CD14-positive monocyte (primary cell): Measurements from ENCODE around the gene KRTAP5-3. TPM values are rescaled to one million over a fixed set of nuclear protein-coding genes. Genes with fewer than 3 reads are reported as not detected.
A peak's percentile ranks its signal among the peaks of the same experiment; 100 is the strongest.

ENCODE experiments used
- DNase-seq, 3 donors: peaks; one replicate each; pipeline ENCODE4 v3.0.0-alpha.2; 2011 to 2022
- H2AFZ ChIP-seq: 2 replicates; pipeline ENCODE4 v1.6.0; 2012; ENCODE audit warnings: mild to moderate bottlenecking, low read depth, low read length, inconsistent platforms; ENCODE audit not compliant: insufficient read depth, poor library complexity, severe bottlenecking
- H3K27ac ChIP-seq, 2 donors: 1 replicate in 1 of 2; 2 replicates in 1 of 2; pipeline ENCODE4 v1.5.1; 2012 to 2013; ENCODE audit warnings: low read length in 2 of 2, control low read depth in 1 of 2, inconsistent platforms in 1 of 2, low read depth in 1 of 2, mild to moderate bottlenecking in 1 of 2
- H3K27me3 ChIP-seq, 2 donors: one replicate each; pipeline versions ENCODE4 v1.6.0 to v1.6.1; 2011 to 2013; ENCODE audit warnings: low read length in 2 of 2; ENCODE audit not compliant: control insufficient read depth in 2 of 2, insufficient read depth in 2 of 2
- H3K36me3 ChIP-seq, 2 donors: replicated peaks in 1 of 2; 1 replicate in 1 of 2; 2 replicates in 1 of 2; pipeline versions ENCODE4 v1.5.1 to v1.6.1; 2012 to 2013; ENCODE audit warnings: low read length in 2 of 2, control low read depth in 1 of 2, inconsistent platforms in 1 of 2, mild to moderate bottlenecking in 1 of 2; ENCODE audit not compliant: insufficient read depth in 2 of 2, control insufficient read depth in 1 of 2
- H3K4me1 ChIP-seq, 2 donors: 1 replicate in 1 of 2; 2 replicates in 1 of 2; pipeline versions ENCODE4 v1.5.1 to v1.6.1; 2012 to 2013; ENCODE audit warnings: low read length in 2 of 2, control low read depth in 1 of 2, inconsistent platforms in 1 of 2, mild to moderate bottlenecking in 1 of 2, moderate library complexity in 1 of 2; ENCODE audit not compliant: insufficient read depth in 2 of 2, control insufficient read depth in 1 of 2
- H3K4me2 ChIP-seq: replicated peaks from 2 replicates; pipeline ENCODE3; 2012; ENCODE audit warnings: low read length, moderate library complexity, mild to moderate bottlenecking; ENCODE audit not compliant: poor library complexity, severe bottlenecking; ENCODE audit errors: extremely low read depth
- H3K4me3 ChIP-seq, 3 experiments: fragments of 200-600 bp in 1 of 3; sonication (generic) in 1 of 3; replicated peaks in 1 of 3; 1 replicate in 2 of 3; 2 replicates in 1 of 3; pipeline ENCODE4 v1.5.1; 2011 to 2013; ENCODE audit warnings: low read length in 3 of 3, mild to moderate bottlenecking in 3 of 3, control low read depth in 2 of 3, low read depth in 2 of 3, inconsistent platforms in 1 of 3, moderate library complexity in 1 of 3
- H3K79me2 ChIP-seq: 2 replicates; pipeline ENCODE4 v1.6.0; 2012; ENCODE audit warnings: mild to moderate bottlenecking, control low read depth, inconsistent platforms, low read length, moderate library complexity; ENCODE audit not compliant: insufficient read depth
- H3K9ac ChIP-seq: 2 replicates; pipeline ENCODE4 v1.6.0; 2017; ENCODE audit warnings: low read length, mild to moderate bottlenecking; ENCODE audit not compliant: insufficient read depth, poor library complexity, severe bottlenecking
- H3K9me3 ChIP-seq, 2 donors: replicated peaks in 1 of 2; 1 replicate in 1 of 2; 2 replicates in 1 of 2; pipeline versions ENCODE4 v1.5.1 to v1.6.1; 2012 to 2013; ENCODE audit warnings: low read length in 2 of 2, control low read depth in 1 of 2; ENCODE audit not compliant: control insufficient read depth in 1 of 2, insufficient read depth in 1 of 2
- H4K20me1 ChIP-seq: 2 replicates; pipeline ENCODE4 v1.6.0; 2012; ENCODE audit warnings: mild to moderate bottlenecking, low read length, control low read depth, moderate library complexity; ENCODE audit not compliant: insufficient read depth
- H3K27ac Mint-ChIP-seq, 7 donors: one replicate each; pipeline ENCODE4 v1.8.0; 2020; ENCODE audit warnings: mild to moderate bottlenecking in 7 of 7, mixed read lengths in 7 of 7, moderate library complexity in 6 of 7, inconsistent platforms in 2 of 7
- H3K27me3 Mint-ChIP-seq, 3 donors: one replicate each; pipeline ENCODE4 v1.8.0; 2021 to 2022; ENCODE audit warnings: low read depth in 3 of 3, mild to moderate bottlenecking in 3 of 3, mixed read lengths in 3 of 3, moderate library complexity in 3 of 3, inconsistent platforms in 1 of 3
- H3K36me3 Mint-ChIP-seq, 2 donors: one replicate each; pipeline ENCODE4 v1.8.0; 2020; ENCODE audit warnings: mixed read lengths in 2 of 2, inconsistent platforms in 1 of 2, mild to moderate bottlenecking in 1 of 2
- H3K4me1 Mint-ChIP-seq: one replicate; pipeline ENCODE4 v1.8.0; 2020; ENCODE audit warnings: mild to moderate bottlenecking, mixed read lengths
- H3K4me3 Mint-ChIP-seq, 2 donors: one replicate each; pipeline ENCODE4 v1.8.0; 2020; ENCODE audit warnings: mild to moderate bottlenecking in 2 of 2, mixed read lengths in 2 of 2, moderate library complexity in 1 of 2
- H3K9me3 Mint-ChIP-seq, 7 donors: one replicate each; pipeline ENCODE4 v1.8.0; 2020 to 2022; ENCODE audit warnings: mixed read lengths in 7 of 7, mild to moderate bottlenecking in 6 of 7, moderate library complexity in 6 of 7, inconsistent platforms in 2 of 7
- WGBS: methylation state at CpG from one replicate; pipeline ENCODE4 v1.1.5; 2013; ENCODE audit warnings: missing lambda C conversion rate; ENCODE audit not compliant: insufficient coverage; 5-methylcytosine and 5-hydroxymethylcytosine counted together
- intact Hi-C, 2 donors: fragments of 100-400 bp; cut with micrococcal nuclease; formaldehyde crosslinking; loops; one replicate each; pipeline versions ENCODE4 v1.15.0 to v1.15.1; 2023
- polyA plus RNA-seq, 3 donors: library from polyadenylated mRNA; depleted of rRNA in 1 of 3; unstranded in 2 of 3; stranded (reverse) in 1 of 3; fragments of 300-500 nt in 2 of 3; fragments of >200 nt in 1 of 3; fragmentation: Illumina TruSeq in 2 of 3; gene quantifications; 1 replicate in 2 of 3; 2 replicates in 1 of 3; pipeline ENCODE4 v1.2.3, GENCODE V29; 2012 to 2021
- TF ChIP-seq, protein P1 (sequence below): fragments of 200-600 bp; IDR thresholded peaks from one replicate; pipeline ENCODE4 v1.8.0; 2022; ENCODE audit warnings: antibody characterized with exemption, mild to moderate bottlenecking

KRTAP5-3 gene
- polyA plus RNA-seq, 3 donors = not detected

DNA sequence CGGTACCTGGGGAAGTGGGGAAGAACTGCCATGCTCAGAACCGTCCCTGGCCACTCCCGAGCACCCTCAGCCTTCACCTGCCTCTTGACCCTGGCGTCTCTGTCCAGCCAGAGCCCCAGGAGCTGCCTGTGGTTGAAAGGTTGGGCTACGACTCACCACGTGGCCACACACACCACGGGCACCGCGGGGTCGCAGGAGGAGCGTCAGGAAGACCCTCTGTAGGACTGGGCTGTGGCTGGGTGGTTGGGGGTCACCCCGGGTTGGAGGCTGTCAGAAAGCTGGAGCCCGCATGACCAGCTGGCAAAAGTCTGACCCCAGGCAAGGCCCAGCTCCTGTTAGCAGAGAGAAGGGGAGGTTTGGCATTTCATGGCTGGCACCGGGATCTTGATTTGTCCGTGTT, 32.8 kb upstream of the KRTAP5-3 start:
- H3K4me1 ChIP-seq = no peaks in the 10 kb centered on the region
- no peaks in the 10 kb centered on the region for H3K9me3 ChIP-seq
- H3K27ac Mint-ChIP-seq = no peak overlapping the region
- no peaks in the 10 kb centered on the region for H3K79me2 ChIP-seq
- no peak for DNase-seq
- no peaks in the 10 kb centered on the region for H3K36me3 Mint-ChIP-seq
- H3K9me3 Mint-ChIP-seq = no peaks in the 10 kb centered on the region
- H3K27ac ChIP-seq = no peak overlapping the region
- no peaks in the 10 kb centered on the region for H3K36me3 ChIP-seq
- H3K4me1 Mint-ChIP-seq = no peaks in the 10 kb centered on the region
- no peak overlapping the region for H3K4me2 ChIP-seq
- no peak overlapping the region for H2AFZ ChIP-seq
- H3K9ac ChIP-seq = no peak overlapping the region
- H3K27me3 ChIP-seq = no peaks in the 10 kb centered on the region
- no peak overlapping the region for H3K4me3 ChIP-seq
- peaks cover 13 to 33% (median 17%) of the 10 kb centered on the region in 3 donors for H3K27me3 Mint-ChIP-seq
- WGBS = 76% methylated on average over 13 of the region's 15 CpGs
- intact Hi-C loops = no loop called here
- no peaks in the 10 kb centered on the region for H4K20me1 ChIP-seq
- TF ChIP-seq, protein P1, sequence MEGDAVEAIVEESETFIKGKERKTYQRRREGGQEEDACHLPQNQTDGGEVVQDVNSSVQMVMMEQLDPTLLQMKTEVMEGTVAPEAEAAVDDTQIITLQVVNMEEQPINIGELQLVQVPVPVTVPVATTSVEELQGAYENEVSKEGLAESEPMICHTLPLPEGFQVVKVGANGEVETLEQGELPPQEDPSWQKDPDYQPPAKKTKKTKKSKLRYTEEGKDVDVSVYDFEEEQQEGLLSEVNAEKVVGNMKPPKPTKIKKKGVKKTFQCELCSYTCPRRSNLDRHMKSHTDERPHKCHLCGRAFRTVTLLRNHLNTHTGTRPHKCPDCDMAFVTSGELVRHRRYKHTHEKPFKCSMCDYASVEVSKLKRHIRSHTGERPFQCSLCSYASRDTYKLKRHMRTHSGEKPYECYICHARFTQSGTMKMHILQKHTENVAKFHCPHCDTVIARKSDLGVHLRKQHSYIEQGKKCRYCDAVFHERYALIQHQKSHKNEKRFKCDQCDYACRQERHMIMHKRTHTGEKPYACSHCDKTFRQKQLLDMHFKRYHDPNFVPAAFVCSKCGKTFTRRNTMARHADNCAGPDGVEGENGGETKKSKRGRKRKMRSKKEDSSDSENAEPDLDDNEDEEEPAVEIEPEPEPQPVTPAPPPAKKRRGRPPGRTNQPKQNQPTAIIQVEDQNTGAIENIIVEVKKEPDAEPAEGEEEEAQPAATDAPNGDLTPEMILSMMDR = no peak
- H3K4me3 Mint-ChIP-seq = no peak overlapping the region

DNA sequence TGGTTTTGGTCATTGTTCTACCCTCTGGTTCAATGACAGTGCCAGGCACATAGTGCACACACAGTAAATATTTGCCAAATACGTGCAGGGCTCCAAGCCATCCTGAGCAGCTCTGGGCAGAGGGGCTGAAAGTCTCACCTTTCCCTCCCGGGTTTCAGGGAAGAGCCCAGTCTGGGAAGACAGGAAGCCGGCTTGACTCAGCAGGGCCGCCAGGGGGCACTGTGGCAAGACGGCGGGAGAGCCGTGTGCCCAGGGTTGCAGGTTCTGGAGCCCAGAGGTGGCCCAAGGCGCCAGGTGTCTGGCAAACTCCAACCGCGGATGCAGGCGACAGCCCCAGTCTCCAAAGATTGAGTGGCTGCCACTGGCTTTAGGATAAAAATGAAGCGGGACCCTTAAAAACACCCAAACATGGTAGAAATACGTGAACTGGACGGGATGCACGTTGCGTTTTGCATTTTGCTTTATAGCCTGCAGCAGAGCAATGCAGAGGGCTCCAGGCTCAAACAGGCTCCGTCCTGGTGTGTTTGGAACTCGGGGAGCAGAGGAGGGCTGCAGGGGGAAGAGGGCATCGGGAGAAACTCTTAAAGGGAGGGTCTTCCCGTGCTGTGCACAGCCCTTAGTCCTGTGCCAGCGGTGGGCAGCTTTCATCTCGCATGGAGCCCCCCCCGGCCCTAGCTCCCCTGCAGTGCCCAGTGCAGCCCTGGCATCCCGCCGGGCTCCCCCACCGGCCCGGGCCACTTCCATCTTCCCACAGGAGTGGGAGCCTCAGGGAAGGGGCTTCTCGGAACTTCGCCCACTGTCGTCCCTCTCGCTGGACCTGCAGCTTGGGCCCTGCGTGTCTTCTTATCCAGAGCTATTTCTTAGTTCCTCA, 32.0 kb upstream of the KRTAP5-3 start:
- Histone ChIP-seq H2AFZ (no peak overlapping the region), H3K9ac (no peak overlapping the region), H3K27me3 (no peaks in the 10 kb centered on the region), H3K4me1 (no peaks in the 10 kb centered on the region), H3K27ac (no peak overlapping the region), H4K20me1 (no peaks in the 10 kb centered on the region), H3K36me3 (no peaks in the 10 kb centered on the region), H3K79me2 (no peaks in the 10 kb centered on the region), H3K4me2 (no peak overlapping the region), H3K4me3 (no peak overlapping the region), H3K9me3 (no peaks in the 10 kb centered on the region)
- intact Hi-C loops = no loop called here
- Mint-ChIP-seq H3K36me3 (no peaks in the 10 kb centered on the region), H3K27me3 (peaks cover 9 to 31% (median 17%) of the 10 kb centered on the region in 3 donors), H3K27ac (no peak overlapping the region), H3K4me3 (no peak overlapping the region), H3K4me1 (no peaks in the 10 kb centered on the region), H3K9me3 (no peaks in the 10 kb centered on the region)
- 50% methylated on average over 29 of the region's 32 CpGs for WGBS
- peak in 2 of 3 donors; percentile 4 to 30 for DNase-seq
- TF ChIP-seq, protein P1 = peak; percentile 96
